GM03348 (cell line): ENCODE measurements around the gene SMYD3.
"Not testable (repeated sequence)": the region's sequence is repeated elsewhere in the genome, so short reads cannot be mapped to it uniquely, and the experiment has no call there.

Experiments used
- DNase-seq: peaks from one replicate; pipeline ENCODE4 v3.0.0; 2012; ENCODE audit warnings: low spot score

Gene SMYD3

GRCh38 chr1:245988393-245989078 lies 518.5 kb downstream of the SMYD3 start:
- DNase-seq, result no peak

- no peak for DNase-seq
These were observed 519.1 kb downstream of the SMYD3 start for GRCh38 chr1:245987997-245988392.

GRCh38 chr1:245987577-245987976 lies 519.5 kb downstream of the SMYD3 start:
- no peak for DNase-seq

GRCh38 chr1:245987219-245987545 lies 519.9 kb downstream of the SMYD3 start:
- DNase-seq, result no peak

- DNase-seq, result peak; percentile 72
These were observed 520.5 kb downstream of the SMYD3 start for GRCh38 chr1:245986404-245987218.

GRCh38 chr1:245984390-245985155 lies 522.5 kb downstream of the SMYD3 start:
- DNase-seq, result no peak

GRCh38 chr1:245983294-245983967 lies 523.6 kb downstream of the SMYD3 start:
- DNase-seq, result peak; percentile 26

- no peak for DNase-seq
These were observed 527.5 kb downstream of the SMYD3 start for GRCh38 chr1:245979589-245979988.

GRCh38 chr1:245978915-245979314 lies 528.2 kb downstream of the SMYD3 start:
- DNase-seq, result peak; percentile 60

- no peak for DNase-seq
These were observed 534.6 kb downstream of the SMYD3 start for GRCh38 chr1:245972476-245972875.

GRCh38 chr1:245971711-245972085 lies 535.4 kb downstream of the SMYD3 start:
- no peak for DNase-seq

- not testable (repeated sequence) for DNase-seq
These were observed 535.9 kb downstream of the SMYD3 start for GRCh38 chr1:245971076-245971710.

- DNase-seq, result peak; percentile 85
These were observed 537.8 kb downstream of the SMYD3 start for GRCh38 chr1:245969283-245969682.

GRCh38 chr1:245968775-245969174 lies 538.3 kb downstream of the SMYD3 start:
- DNase-seq, result no peak

- no peak for DNase-seq
These were observed 541.7 kb downstream of the SMYD3 start for GRCh38 chr1:245965398-245965797.

- no peak for DNase-seq
These were observed 543.4 kb downstream of the SMYD3 start for GRCh38 chr1:245963649-245964048.

- DNase-seq, result no peak
These were observed 544.6 kb downstream of the SMYD3 start for GRCh38 chr1:245962453-245962852.

- peak; percentile 28 for DNase-seq
These were observed 545.9 kb downstream of the SMYD3 start for GRCh38 chr1:245961137-245961540.

- DNase-seq, result no peak
These were observed 546.9 kb downstream of the SMYD3 start for GRCh38 chr1:245960171-245960570.

- DNase-seq, result no peak
These were observed 549.1 kb downstream of the SMYD3 start for GRCh38 chr1:245958016-245958415.

GRCh38 chr1:245957427-245957826 lies 549.7 kb downstream of the SMYD3 start:
- DNase-seq, result no peak

- no peak for DNase-seq
These were observed 550.9 kb downstream of the SMYD3 start for GRCh38 chr1:245956225-245956624.
